HEK293 (cell line): ENCODE data around the gene TUG1.

Experiments used
- REST ChIP-seq: fragments of 450-650 bp; formaldehyde crosslinking; IDR thresholded peaks from 2 replicates; pipeline ENCODE4 v1.5.1; 2016; ENCODE audit warnings: missing biosample characterization, missing genetic modification characterization
- SP2 ChIP-seq: fragments of 450-650 bp; formaldehyde crosslinking; IDR thresholded peaks from 2 replicates; pipeline ENCODE4 v1.5.1; 2016; ENCODE audit warnings: missing biosample characterization, missing genetic modification characterization
- ZNF530 ChIP-seq: fragments of 450-650 bp; formaldehyde crosslinking; IDR thresholded peaks from 2 replicates; pipeline ENCODE4 v1.5.1; 2016; ENCODE audit warnings: low read depth, missing biosample characterization, missing genetic modification characterization
- ZNF600 ChIP-seq: fragments of 450-650 bp; formaldehyde crosslinking; IDR thresholded peaks from 2 replicates; pipeline ENCODE4 v1.5.1; 2016; ENCODE audit warnings: missing biosample characterization, missing genetic modification characterization
- TF ChIP-seq, protein P1 (sequence below): fragments of 450-650 bp; formaldehyde crosslinking; IDR thresholded peaks from 2 replicates; pipeline ENCODE4 v1.5.1; 2016; ENCODE audit warnings: missing biosample characterization, missing genetic modification characterization
- TF ChIP-seq, protein P2 (sequence below): fragments of 450-650 bp; formaldehyde crosslinking; IDR thresholded peaks from 2 replicates; pipeline ENCODE4 v1.5.1; 2016; ENCODE audit warnings: missing biosample characterization, missing genetic modification characterization

- TF ChIP-seq, protein P1, sequence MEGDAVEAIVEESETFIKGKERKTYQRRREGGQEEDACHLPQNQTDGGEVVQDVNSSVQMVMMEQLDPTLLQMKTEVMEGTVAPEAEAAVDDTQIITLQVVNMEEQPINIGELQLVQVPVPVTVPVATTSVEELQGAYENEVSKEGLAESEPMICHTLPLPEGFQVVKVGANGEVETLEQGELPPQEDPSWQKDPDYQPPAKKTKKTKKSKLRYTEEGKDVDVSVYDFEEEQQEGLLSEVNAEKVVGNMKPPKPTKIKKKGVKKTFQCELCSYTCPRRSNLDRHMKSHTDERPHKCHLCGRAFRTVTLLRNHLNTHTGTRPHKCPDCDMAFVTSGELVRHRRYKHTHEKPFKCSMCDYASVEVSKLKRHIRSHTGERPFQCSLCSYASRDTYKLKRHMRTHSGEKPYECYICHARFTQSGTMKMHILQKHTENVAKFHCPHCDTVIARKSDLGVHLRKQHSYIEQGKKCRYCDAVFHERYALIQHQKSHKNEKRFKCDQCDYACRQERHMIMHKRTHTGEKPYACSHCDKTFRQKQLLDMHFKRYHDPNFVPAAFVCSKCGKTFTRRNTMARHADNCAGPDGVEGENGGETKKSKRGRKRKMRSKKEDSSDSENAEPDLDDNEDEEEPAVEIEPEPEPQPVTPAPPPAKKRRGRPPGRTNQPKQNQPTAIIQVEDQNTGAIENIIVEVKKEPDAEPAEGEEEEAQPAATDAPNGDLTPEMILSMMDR (tag by site-specific recombination) = no peak
- TF ChIP-seq ZNF600 (no peak), ZNF530 (tag by site-specific recombination) (no peak), SP2 (tag by site-specific recombination) (no peak), REST (tag by site-specific recombination) (no peak)
- TF ChIP-seq, protein P2, sequence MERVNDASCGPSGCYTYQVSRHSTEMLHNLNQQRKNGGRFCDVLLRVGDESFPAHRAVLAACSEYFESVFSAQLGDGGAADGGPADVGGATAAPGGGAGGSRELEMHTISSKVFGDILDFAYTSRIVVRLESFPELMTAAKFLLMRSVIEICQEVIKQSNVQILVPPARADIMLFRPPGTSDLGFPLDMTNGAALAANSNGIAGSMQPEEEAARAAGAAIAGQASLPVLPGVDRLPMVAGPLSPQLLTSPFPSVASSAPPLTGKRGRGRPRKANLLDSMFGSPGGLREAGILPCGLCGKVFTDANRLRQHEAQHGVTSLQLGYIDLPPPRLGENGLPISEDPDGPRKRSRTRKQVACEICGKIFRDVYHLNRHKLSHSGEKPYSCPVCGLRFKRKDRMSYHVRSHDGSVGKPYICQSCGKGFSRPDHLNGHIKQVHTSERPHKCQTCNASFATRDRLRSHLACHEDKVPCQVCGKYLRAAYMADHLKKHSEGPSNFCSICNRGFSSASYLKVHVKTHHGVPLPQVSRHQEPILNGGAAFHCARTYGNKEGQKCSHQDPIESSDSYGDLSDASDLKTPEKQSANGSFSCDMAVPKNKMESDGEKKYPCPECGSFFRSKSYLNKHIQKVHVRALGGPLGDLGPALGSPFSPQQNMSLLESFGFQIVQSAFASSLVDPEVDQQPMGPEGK (tag by site-specific recombination) = no peak
Observed at GRCh38 chr22:30932661-30933060, 36.4 kb upstream of the TUG1 start.
